ENCODE results near the gene IFITM2. TPM values are rescaled to one million over a fixed set of nuclear protein-coding genes. Genes with fewer than 3 reads are reported as not detected.

The IFITM2 gene
- total and polyA plus RNA-seq, 2 of the 13 experiments (the other 11 are each of a cell fraction or from before 2014, with no cell fraction given) = 13.8 to 267 TPM

- TF ChIP-seq ZNF512B (CRISPR knock-in tag; IDR thresholded peaks at IDR 0.05; ENCODE audit: borderline replicate concordance) = no peak
- TF ChIP-seq RNF219 (CRISPR knock-in tag; IDR thresholded peaks at IDR 0.05) = no peak
- TF ChIP-seq HNRNPK (IDR thresholded peaks at IDR 0.05; ENCODE audit: low read depth, low read length, poor library complexity, severe bottlenecking) = no peak
- TF ChIP-seq ZNF768 (CRISPR knock-in tag; IDR thresholded peaks at IDR 0.05) = no peak; the same call in 1 of the 2 replicates
- TF ChIP-seq MXD4 (CRISPR knock-in tag; IDR thresholded peaks at IDR 0.05) = no peak
- no peak for TF ChIP-seq FIP1L1 (IDR thresholded peaks at IDR 0.05; ENCODE audit: borderline replicate concordance, insufficient read depth, low read depth, low read length)
- TF ChIP-seq TGIF2 (CRISPR knock-in tag; IDR thresholded peaks at IDR 0.05) = no peak
- no peak for TF ChIP-seq ZNF607 (CRISPR knock-in tag; IDR thresholded peaks at IDR 0.05; ENCODE audit: borderline replicate concordance)
- no peak for TF ChIP-seq ZXDC (CRISPR knock-in tag; IDR thresholded peaks at IDR 0.05)
- TF ChIP-seq ZBTB42 (CRISPR knock-in tag; IDR thresholded peaks at IDR 0.05) = no peak
- no peak for TF ChIP-seq ZNF678 (CRISPR knock-in tag; IDR thresholded peaks at IDR 0.05)
- no peak for TF ChIP-seq MAFG (CRISPR knock-in tag; IDR thresholded peaks at IDR 0.05)
- TF ChIP-seq GABPB1 (CRISPR knock-in tag; IDR thresholded peaks at IDR 0.05) = no peak
- no peak for TF ChIP-seq ZNF788 (CRISPR knock-in tag; IDR thresholded peaks at IDR 0.05; ENCODE audit: borderline replicate concordance)
- no peak for TF ChIP-seq ZNF20 (CRISPR knock-in tag; IDR thresholded peaks at IDR 0.05)
- no peak for TF ChIP-seq ZBTB21 (CRISPR knock-in tag; IDR thresholded peaks at IDR 0.05)
- TF ChIP-seq BORCS8-MEF2B (CRISPR knock-in tag; IDR thresholded peaks at IDR 0.05) = no peak; the same call in 1 of the 2 replicates
- TF ChIP-seq CBX2 (IDR thresholded peaks at IDR 0.05; ENCODE audit: low read depth, low read length) = no peak
- no peak for TF ChIP-seq CBX2 (CRISPR knock-in tag; IDR thresholded peaks at IDR 0.05; ENCODE audit: low read depth)
- no peak for TF ChIP-seq ZFP36L2 (CRISPR knock-in tag; IDR thresholded peaks at IDR 0.05)
- 0 out of 2 replicates have a peak, but pooled peaks have one; percentile 6 for TF ChIP-seq BHLHE40 (IDR thresholded peaks at IDR 0.05; ENCODE audit: low read length)
- peak; percentile 49; the same call in 1 of the 2 replicates for TF ChIP-seq ZBTB7A (CRISPR knock-in tag; IDR thresholded peaks at IDR 0.05)
Measured at GRCh38 chr11:326842-327580, 19.4 kb downstream of the IFITM2 start (continued).

Data from HepG2 (cell line).